ENCODE data around the gene METAP2.
A peak's percentile ranks its signal among the peaks of the same experiment; 100 is the strongest.

Gene METAP2

GRCh38 chr12:95513599-95513998 is 39.6 kb downstream of the METAP2 start:
- DNase-seq (ENCODE audit: low spot score), result no peak

GRCh38 chr12:95515197-95515596 is 41.2 kb downstream of the METAP2 start:
- no peak for DNase-seq (ENCODE audit: low spot score)

- DNase-seq (ENCODE audit: low spot score), result no peak
These were observed 42.8 kb downstream of the METAP2 start for GRCh38 chr12:95516757-95517156.

GRCh38 chr12:95517246-95517645 is 43.3 kb downstream of the METAP2 start:
- no peak for DNase-seq (ENCODE audit: low spot score)

GRCh38 chr12:95518944-95519343 is 45.0 kb downstream of the METAP2 start:
- no peak for DNase-seq (ENCODE audit: low spot score)

- DNase-seq (ENCODE audit: low spot score), result no peak
These were observed 46.9 kb downstream of the METAP2 start for GRCh38 chr12:95520816-95521215.

GRCh38 chr12:95522692-95523091 is 48.7 kb downstream of the METAP2 start:
- DNase-seq (ENCODE audit: low spot score), result no peak

GRCh38 chr12:95528431-95528830 is 54.5 kb downstream of the METAP2 start:
- no peak for DNase-seq (ENCODE audit: low spot score)

- DNase-seq (ENCODE audit: low spot score), result peak; percentile 7
These were observed 55.8 kb downstream of the METAP2 start for GRCh38 chr12:95529693-95530225.

- peak; percentile 30 for DNase-seq (ENCODE audit: low spot score)
These were observed 58.9 kb downstream of the METAP2 start for GRCh38 chr12:95532851-95533250.

- DNase-seq (ENCODE audit: low spot score), result no peak
These were observed 60.0 kb downstream of the METAP2 start for GRCh38 chr12:95533985-95534384.

- DNase-seq (ENCODE audit: low spot score), result no peak
These were observed 64.1 kb downstream of the METAP2 start for GRCh38 chr12:95538006-95538405.

GRCh38 chr12:95538656-95539055 is 64.7 kb downstream of the METAP2 start:
- no peak for DNase-seq (ENCODE audit: low spot score)

- DNase-seq (ENCODE audit: low spot score), result no peak
These were observed 67.5 kb downstream of the METAP2 start for GRCh38 chr12:95541436-95541835.

- DNase-seq (ENCODE audit: low spot score), result no peak
These were observed 69.4 kb downstream of the METAP2 start for GRCh38 chr12:95543305-95543704.

GRCh38 chr12:95544756-95545155 is 70.8 kb downstream of the METAP2 start:
- no peak for DNase-seq (ENCODE audit: low spot score)

- DNase-seq (ENCODE audit: low spot score), result no peak
These were observed 71.4 kb downstream of the METAP2 start for GRCh38 chr12:95545303-95545702.

- no peak for DNase-seq (ENCODE audit: low spot score)
These were observed 72.0 kb downstream of the METAP2 start for GRCh38 chr12:95545731-95546490.

- no peak for DNase-seq (ENCODE audit: low spot score)
These were observed 72.5 kb downstream of the METAP2 start for GRCh38 chr12:95546491-95546813.

- no peak for DNase-seq (ENCODE audit: low spot score)
These were observed 73.6 kb downstream of the METAP2 start for GRCh38 chr12:95547522-95548055.

GRCh38 chr12:95548056-95548538 is 74.1 kb downstream of the METAP2 start:
- DNase-seq (ENCODE audit: low spot score), result no peak

GRCh38 chr12:95548539-95549391 is 74.8 kb downstream of the METAP2 start:
- DNase-seq (ENCODE audit: low spot score), result no peak

Measured in COLO829 (cell line).